GM10847 (cell line): ENCODE data around the gene FOXO3.

Experiments used
- POLR2A ChIP-seq: IDR thresholded peaks from 2 replicates; pipeline ENCODE4 v1.6.1; 2011; ENCODE audit not compliant: insufficient read length; ENCODE audit errors: extremely low read depth

The FOXO3 gene

GRCh38 chr6:108581932-108582475, 21.3 kb downstream of the FOXO3 start:
- TF ChIP-seq POLR2A = no peak

- TF ChIP-seq POLR2A = no peak
Measured at GRCh38 chr6:108582618-108583017, 21.9 kb downstream of the FOXO3 start.

DNA sequence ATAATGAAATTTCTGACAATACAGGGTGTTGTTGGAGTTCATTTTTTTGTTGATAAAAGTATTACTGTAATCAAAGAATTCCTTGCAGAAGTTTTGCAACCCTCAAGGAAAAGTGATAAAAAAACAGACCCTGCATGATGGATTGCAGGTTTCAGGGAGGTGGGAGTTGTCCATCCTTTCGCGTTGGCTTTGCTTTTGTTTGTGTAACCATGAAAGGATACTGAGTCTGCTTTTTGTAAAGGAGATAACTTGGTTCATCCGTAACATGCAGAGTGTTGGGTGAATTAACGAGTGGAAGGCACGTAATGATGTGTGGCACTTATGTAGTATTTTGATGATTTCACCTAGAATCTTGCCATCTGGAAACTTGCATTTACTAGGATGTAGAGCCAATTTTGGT, 23.6 kb downstream of the FOXO3 start:
- no peak for TF ChIP-seq POLR2A

- no peak for TF ChIP-seq POLR2A
Measured at GRCh38 chr6:108585359-108585758, 24.6 kb downstream of the FOXO3 start.

DNA sequence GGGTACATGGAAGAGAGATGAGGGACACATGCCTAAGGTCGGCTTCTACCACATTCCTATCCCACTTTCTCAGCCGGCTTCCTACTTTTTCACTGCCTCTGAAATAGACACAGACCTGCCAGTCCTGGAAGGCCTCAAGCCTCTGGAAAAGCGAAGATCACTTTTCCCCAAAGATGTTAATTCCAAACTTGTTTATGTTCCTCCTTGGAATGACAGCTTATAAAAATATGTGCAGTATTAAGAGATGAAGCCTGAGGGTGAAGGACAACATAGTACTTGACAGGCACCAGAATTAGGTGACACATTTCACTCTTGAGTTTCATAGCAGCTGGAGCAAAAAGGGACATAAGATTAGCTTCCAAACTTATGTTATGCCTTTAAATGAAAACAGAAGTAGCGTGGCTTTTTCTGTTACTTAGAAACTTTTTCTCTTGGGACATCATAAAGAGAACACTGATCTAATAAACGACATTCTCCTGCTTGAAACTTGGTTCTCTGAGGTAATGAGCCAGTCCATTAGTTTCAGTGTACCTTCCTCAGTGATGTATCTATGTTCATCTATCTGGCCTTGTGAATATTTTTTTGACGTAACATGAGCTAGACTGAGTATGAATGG, 25.3 kb downstream of the FOXO3 start:
- no peak for TF ChIP-seq POLR2A

- TF ChIP-seq POLR2A = no peak
Measured at GRCh38 chr6:108587258-108588059, 26.7 kb downstream of the FOXO3 start.

GRCh38 chr6:108588586-108588985, 27.9 kb downstream of the FOXO3 start:
- no peak for TF ChIP-seq POLR2A

DNA sequence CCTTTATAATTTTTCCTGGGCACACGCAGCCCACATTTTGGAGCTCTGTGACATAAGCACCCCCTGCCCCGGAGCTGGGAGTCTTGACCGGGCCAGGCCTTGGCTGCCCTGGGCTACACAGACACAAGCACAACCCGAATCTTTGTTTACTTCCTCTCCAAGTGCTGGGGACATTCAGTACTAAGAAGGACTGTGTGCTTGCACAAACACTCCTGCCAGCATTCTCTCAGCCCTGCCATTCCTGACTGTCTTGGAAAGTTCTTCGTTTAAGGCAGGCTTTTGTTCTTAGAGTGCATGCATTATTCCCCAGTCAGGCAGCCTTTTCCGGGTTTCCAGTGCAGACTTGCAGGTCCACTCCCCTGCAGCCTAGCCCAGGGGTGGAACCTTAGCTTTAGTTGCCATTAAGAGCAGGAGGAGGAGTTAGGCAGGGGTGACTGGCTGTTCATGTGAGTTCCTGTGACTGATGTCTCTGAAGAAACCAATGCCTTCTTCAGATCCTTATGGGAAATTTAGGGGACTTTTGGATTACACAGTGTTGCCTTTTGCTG, 28.6 kb downstream of the FOXO3 start:
- TF ChIP-seq POLR2A = no peak

DNA sequence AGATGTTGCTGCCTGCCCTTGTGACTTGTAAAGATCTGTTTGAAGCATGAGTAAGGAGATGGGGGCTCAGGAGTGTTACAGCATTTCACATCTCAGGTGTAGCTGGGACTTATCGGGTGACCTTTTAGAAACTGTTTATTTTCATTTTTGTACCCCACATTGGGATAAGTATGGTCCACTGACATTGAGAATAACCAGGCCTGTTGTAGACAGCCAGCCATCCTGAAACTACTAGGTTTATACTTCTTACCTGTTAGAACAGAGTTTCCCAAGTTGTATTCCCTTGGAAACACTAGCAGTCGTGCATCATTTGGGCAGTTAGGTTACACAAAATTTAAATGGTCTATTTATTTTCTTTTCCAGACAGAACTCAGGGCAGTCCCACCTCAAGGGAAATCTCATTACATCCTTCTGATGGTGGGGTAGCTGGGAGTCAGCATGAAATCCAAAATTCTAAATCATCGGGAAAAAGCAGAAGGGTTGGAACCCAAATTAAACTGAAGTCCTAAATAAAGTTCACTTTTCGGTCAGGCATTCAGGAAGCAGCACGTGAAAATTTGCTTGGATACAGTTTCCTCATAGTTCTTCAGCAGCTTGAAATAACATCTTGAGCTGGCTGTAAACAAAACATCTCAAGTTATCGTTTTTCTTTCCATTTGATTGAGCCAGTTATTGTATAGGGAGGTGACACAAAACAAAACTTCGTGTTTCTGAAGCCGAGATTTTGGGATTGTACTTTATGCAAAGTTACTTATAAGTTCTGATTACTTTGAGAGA, 30.5 kb downstream of the FOXO3 start:
- no peak for TF ChIP-seq POLR2A

GRCh38 chr6:108592371-108593337, 31.9 kb downstream of the FOXO3 start:
- TF ChIP-seq POLR2A = no peak

DNA sequence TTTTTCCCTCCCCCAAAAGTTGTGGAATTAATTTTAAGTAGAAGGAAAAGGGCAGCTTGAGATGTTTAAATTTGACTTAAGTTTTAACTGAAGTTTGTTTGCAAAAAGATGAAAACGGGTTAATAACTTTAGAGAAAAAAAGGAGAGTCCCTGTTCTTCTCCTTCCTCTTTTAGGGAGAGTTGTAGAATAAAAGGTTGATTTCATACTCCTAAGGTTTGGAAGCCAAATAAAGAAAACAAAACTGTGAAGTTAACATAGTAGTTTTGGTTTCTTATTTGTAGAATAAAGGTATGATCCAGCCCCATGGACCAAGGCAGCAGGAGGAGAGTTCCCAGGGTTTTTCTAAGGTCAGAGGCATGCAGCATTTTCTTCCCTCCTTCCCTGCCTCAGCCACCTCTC, 33.4 kb downstream of the FOXO3 start:
- TF ChIP-seq POLR2A = no peak

GRCh38 chr6:108594640-108595039, 33.9 kb downstream of the FOXO3 start:
- no peak for TF ChIP-seq POLR2A

GRCh38 chr6:108596956-108597355, 36.2 kb downstream of the FOXO3 start:
- TF ChIP-seq POLR2A = no peak

DNA sequence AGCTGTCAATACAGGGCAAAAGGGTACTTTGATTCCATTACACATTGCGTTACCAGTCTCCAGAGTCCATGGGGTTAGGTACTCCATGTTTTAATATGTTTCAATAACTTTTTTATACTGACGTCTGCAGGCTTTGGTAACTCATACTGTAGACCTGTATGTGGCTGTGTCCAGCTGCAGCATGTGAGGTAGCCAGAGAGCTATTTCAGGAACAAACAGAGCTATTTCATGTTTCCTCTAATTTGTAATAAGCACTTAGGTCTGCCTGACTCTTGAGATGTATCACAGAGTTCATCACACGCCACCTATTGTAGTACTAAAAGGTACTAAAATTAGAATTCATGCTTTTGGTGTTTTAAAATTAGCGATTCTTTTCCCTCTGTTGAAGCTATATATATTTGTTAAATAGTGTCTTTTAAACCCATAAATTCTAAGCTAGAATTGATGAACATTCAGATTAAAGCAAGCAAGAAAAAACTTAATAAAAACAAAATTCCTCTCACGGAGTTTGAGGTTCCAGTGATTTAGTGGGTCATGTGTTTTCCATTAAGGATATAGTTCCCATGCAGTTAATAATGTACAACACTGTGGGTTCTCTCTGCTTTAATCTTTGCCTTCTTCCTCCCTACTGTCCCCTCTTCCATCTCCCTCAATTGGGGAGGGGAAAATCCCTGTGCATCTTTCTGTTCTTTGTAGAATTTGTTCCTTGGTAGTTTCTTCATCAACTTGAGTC, 37.0 kb downstream of the FOXO3 start:
- TF ChIP-seq POLR2A = no peak
